Measurements from ENCODE around the gene FNBP1L.

DNA sequence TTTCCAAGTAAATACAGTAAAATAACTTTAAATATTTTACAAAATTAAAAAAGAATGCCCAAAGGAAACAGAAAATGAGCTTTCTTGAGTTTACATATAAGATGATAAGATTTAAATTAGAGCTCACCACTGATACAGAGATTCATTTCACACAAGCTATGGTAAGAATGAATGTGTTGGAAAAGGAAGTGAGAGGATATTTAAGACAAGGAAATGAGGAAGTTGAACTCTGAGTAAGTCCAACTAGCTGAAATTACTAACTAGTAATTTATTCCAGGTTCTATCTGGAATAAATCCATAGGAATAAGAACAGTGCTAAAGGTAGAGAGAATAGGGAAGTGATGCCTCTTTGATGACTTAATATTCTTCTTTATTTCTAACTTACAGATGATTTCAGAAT, 42.4 kb downstream of the FNBP1L start:
- TF ChIP-seq CTCF (conservative IDR thresholded peaks at IDR 0.05; ENCODE audit: low read depth in 2 of 2) = no peak
- no peak for TF ChIP-seq REST (IDR thresholded peaks at IDR 0.05; ENCODE audit: unreplicated experiment)
- no peak for TF ChIP-seq JUNB (IDR thresholded peaks at IDR 0.05; ENCODE audit: unreplicated experiment)
- no peak for TF ChIP-seq EZH2 (IDR thresholded peaks at IDR 0.05; ENCODE audit: low read depth, unreplicated experiment)
- TF ChIP-seq POLR2AphosphoS5 (IDR thresholded peaks at IDR 0.05; ENCODE audit: low read depth) = no peak
- TF ChIP-seq NANOG (IDR thresholded peaks at IDR 0.05; ENCODE audit: borderline replicate concordance) = no peak
- no peak for TF ChIP-seq STAT1 (IDR thresholded peaks at IDR 0.05; ENCODE audit: unreplicated experiment)
